ENCODE results near the gene NAP1L4.

The NAP1L4 gene

DNA sequence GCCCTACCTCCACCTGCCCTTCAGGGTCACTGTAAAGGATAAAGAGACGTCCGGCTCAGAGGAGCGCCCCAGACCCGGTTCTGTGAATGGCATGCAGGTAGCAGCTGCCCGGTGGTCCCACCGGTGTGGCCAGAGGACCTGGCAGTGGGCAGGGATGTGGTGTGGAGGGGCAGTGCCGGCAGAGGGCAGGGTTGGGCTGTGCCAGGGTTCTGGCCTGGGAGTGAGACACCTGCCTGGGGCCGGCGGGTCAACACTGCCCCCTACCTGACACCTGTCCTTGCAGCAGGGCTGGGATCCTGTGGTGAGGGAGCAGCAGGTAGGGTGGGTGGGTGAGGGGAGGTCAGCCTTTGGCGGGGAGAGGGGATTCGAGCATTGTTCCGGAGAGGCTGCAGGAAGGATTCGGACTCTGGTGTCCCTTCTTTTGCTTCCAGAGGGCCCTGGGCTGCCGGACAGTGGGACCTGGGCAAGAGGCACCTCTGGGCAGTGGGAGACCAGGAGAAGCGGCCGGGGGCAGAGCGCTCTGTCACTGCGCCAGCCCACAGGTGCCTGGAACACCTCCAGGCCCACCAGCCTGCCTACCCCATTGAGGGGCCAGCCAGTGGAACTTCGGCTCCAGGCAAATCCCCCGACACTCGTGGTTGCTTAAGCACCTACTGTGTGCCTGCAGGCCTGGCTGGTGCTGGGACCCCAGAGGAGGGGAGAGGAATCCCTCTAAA lies 61.3 kb downstream of the NAP1L4 start:
- TF ChIP-seq RAD21 (IDR thresholded peaks at IDR 0.05; ENCODE audit: low read depth) (peak; percentile 97), FOXM1 (IDR thresholded peaks at IDR 0.05; ENCODE audit: borderline replicate concordance, low read depth) (no peak)

- no peak for TF ChIP-seq NFIC (IDR thresholded peaks at IDR 0.05)
- TF ChIP-seq TAF1 (IDR thresholded peaks at IDR 0.05; ENCODE audit: low read depth) = no peak
- peak; percentile 88 for TF ChIP-seq EGR1 (IDR thresholded peaks at IDR 0.05)
- TF ChIP-seq, protein P1, sequence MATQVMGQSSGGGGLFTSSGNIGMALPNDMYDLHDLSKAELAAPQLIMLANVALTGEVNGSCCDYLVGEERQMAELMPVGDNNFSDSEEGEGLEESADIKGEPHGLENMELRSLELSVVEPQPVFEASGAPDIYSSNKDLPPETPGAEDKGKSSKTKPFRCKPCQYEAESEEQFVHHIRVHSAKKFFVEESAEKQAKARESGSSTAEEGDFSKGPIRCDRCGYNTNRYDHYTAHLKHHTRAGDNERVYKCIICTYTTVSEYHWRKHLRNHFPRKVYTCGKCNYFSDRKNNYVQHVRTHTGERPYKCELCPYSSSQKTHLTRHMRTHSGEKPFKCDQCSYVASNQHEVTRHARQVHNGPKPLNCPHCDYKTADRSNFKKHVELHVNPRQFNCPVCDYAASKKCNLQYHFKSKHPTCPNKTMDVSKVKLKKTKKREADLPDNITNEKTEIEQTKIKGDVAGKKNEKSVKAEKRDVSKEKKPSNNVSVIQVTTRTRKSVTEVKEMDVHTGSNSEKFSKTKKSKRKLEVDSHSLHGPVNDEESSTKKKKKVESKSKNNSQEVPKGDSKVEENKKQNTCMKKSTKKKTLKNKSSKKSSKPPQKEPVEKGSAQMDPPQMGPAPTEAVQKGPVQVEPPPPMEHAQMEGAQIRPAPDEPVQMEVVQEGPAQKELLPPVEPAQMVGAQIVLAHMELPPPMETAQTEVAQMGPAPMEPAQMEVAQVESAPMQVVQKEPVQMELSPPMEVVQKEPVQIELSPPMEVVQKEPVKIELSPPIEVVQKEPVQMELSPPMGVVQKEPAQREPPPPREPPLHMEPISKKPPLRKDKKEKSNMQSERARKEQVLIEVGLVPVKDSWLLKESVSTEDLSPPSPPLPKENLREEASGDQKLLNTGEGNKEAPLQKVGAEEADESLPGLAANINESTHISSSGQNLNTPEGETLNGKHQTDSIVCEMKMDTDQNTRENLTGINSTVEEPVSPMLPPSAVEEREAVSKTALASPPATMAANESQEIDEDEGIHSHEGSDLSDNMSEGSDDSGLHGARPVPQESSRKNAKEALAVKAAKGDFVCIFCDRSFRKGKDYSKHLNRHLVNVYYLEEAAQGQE (IDR thresholded peaks at IDR 0.05; ENCODE audit: low read depth) = no peak
- peak; percentile 68; the same call in 1 of the 2 replicates for TF ChIP-seq EP300 (IDR thresholded peaks at IDR 0.05; ENCODE audit: borderline replicate concordance)
- TF ChIP-seq CREB1 (IDR thresholded peaks at IDR 0.05; ENCODE audit: low read depth) = no peak
- peak; percentile 25; the same call in 1 of the 2 replicates for TF ChIP-seq TCF12 (IDR thresholded peaks at IDR 0.05; ENCODE audit: low read depth)
- peak; percentile 100 for TF ChIP-seq ZBTB7A (IDR thresholded peaks at IDR 0.05; ENCODE audit: low read depth)
- TF ChIP-seq RAD21 (IDR thresholded peaks at IDR 0.05; ENCODE audit: low read depth) = no peak
- TF ChIP-seq FOXM1 (IDR thresholded peaks at IDR 0.05; ENCODE audit: borderline replicate concordance, low read depth) = 0 out of 2 replicates have a peak, but pooled peaks have one; percentile 26
- TF ChIP-seq TEAD4 (IDR thresholded peaks at IDR 0.05) = no peak
- no peak for TF ChIP-seq CEBPB (IDR thresholded peaks at IDR 0.05)
- TF ChIP-seq YY1 (IDR thresholded peaks at IDR 0.05; ENCODE audit: low read depth) = 0 out of 2 replicates have a peak, but pooled peaks have one; percentile 15
- TF ChIP-seq, protein P2, sequence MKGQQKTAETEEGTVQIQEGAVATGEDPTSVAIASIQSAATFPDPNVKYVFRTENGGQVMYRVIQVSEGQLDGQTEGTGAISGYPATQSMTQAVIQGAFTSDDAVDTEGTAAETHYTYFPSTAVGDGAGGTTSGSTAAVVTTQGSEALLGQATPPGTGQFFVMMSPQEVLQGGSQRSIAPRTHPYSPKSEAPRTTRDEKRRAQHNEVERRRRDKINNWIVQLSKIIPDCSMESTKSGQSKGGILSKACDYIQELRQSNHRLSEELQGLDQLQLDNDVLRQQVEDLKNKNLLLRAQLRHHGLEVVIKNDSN (IDR thresholded peaks at IDR 0.05) = no peak
- TF ChIP-seq MAX (IDR thresholded peaks at IDR 0.05) = peak; percentile 77
Observed at GRCh38 chr11:2929950-2930703, 62.0 kb downstream of the NAP1L4 start.

- no peak for TF ChIP-seq CREB1 (IDR thresholded peaks at IDR 0.05; ENCODE audit: low read depth)
- TF ChIP-seq EP300 (IDR thresholded peaks at IDR 0.05; ENCODE audit: borderline replicate concordance) = peak; percentile 32; the same call in 1 of the 2 replicates
- TF ChIP-seq TEAD4 (IDR thresholded peaks at IDR 0.05) = peak; percentile 66
Observed at GRCh38 chr11:2929531-2929949, 62.6 kb downstream of the NAP1L4 start.

GRCh38 chr11:2928605-2929530 lies 63.3 kb downstream of the NAP1L4 start, which contains the start of gene PHLDA2:
TSS of gene PHLDA2 (minus strand) at chr11:2929420. CDS start at chr11:2929364, 56 bp downstream.
- TF ChIP-seq NFIC (IDR thresholded peaks at IDR 0.05) = 0 out of 2 replicates have a peak, but pooled peaks have one; percentile 24
- 0 out of 2 replicates have a peak, but pooled peaks have one; percentile 35 for TF ChIP-seq ZBTB7A (IDR thresholded peaks at IDR 0.05; ENCODE audit: low read depth)
- TF ChIP-seq EGR1 (IDR thresholded peaks at IDR 0.05) = no peak
- no peak for TF ChIP-seq YY1 (IDR thresholded peaks at IDR 0.05; ENCODE audit: low read depth)
- no peak for TF ChIP-seq EP300 (IDR thresholded peaks at IDR 0.05; ENCODE audit: borderline replicate concordance)
- peak; percentile 90 for TF ChIP-seq MAX (IDR thresholded peaks at IDR 0.05)
- TF ChIP-seq TCF12 (IDR thresholded peaks at IDR 0.05; ENCODE audit: low read depth) = peak; percentile 14; the same call in 1 of the 2 replicates
- TF ChIP-seq, protein P2 (IDR thresholded peaks at IDR 0.05) = no peak
- TF ChIP-seq, protein P1 (IDR thresholded peaks at IDR 0.05; ENCODE audit: low read depth) = no peak
- TF ChIP-seq CREB1 (IDR thresholded peaks at IDR 0.05; ENCODE audit: low read depth) = no peak
- TF ChIP-seq CEBPB (IDR thresholded peaks at IDR 0.05) = no peak
- no peak for TF ChIP-seq TEAD4 (IDR thresholded peaks at IDR 0.05)
- no peak for TF ChIP-seq FOXM1 (IDR thresholded peaks at IDR 0.05; ENCODE audit: borderline replicate concordance, low read depth)
- TF ChIP-seq RAD21 (IDR thresholded peaks at IDR 0.05; ENCODE audit: low read depth) = no peak
- TF ChIP-seq TAF1 (IDR thresholded peaks at IDR 0.05; ENCODE audit: low read depth) = peak; percentile 79

Data from Ishikawa (cell line).